GM12878 (cell line): Measurements from ENCODE around the gene B3GAT1. TPM values are rescaled to one million over a fixed set of nuclear protein-coding genes. Genes with fewer than 3 reads are reported as not detected.

Experiments
- ATAC-seq: fragments of 200-7000 bp; cut with Tn5 transposase; 3 replicates; pipeline ENCODE4 v1.9.1; 2020; ENCODE audit warnings: mild to moderate bottlenecking, moderate library complexity
- BruUV-seq: library from RNA; stranded (reverse); fragments of 400-500 nt; replicated peaks from 2 replicates; lab custom pipeline; 2021; lab: Mats Ljungman, UMichigan
- CTCF ChIA-PET: fragments of 300-600 bp; sonication (Branson Sonifier 250); formaldehyde crosslinking; extraction: SDS; loops from one replicate; lab custom pipeline; 2021; ENCODE audit warnings: inconsistent platforms; lab: Yijun Ruan, JAX
- POLR2A ChIA-PET: fragments of 350-600 bp; formaldehyde crosslinking; extraction: SDS; loops from one replicate; lab custom pipeline; 2021; ENCODE audit warnings: inconsistent platforms; lab: Charles Lee
- RAD21 ChIA-PET: fragments of 300-600 bp; sonication (Branson Sonifier 250); formaldehyde crosslinking; loops from one replicate; lab custom pipeline; 2023; ENCODE audit warnings: antibody characterized with exemption; ENCODE audit not compliant: unreplicated experiment; lab: Charles Lee
- SMC1A ChIA-PET: fragments of 300-600 bp; sonication (Branson Sonifier 250); formaldehyde crosslinking; loops from one replicate; lab custom pipeline; 2023; ENCODE audit not compliant: unreplicated experiment, uncharacterized antibody; lab: Charles Lee
- DNase-seq: peaks from one replicate; pipeline ENCODE4 v3.0.0-alpha.2; 2011; ENCODE audit warnings: low read depth, low spot score
- FAIRE-seq: peaks from 3 replicates; lab custom pipeline; 2011; peaks lifted over from hg19 to GRCh38; lab: Jason Lieb, UNC
- H2AFZ ChIP-seq: 2 replicates; pipeline ENCODE4 v1.6.0; 2011; ENCODE audit warnings: low read depth, low read length, control low read depth; ENCODE audit not compliant: control insufficient read depth
- H3K27ac ChIP-seq: 2 replicates; pipeline ENCODE4 v1.5.1; 2011; ENCODE audit warnings: control low read depth; ENCODE audit not compliant: control insufficient read depth, insufficient read depth
- H3K27me3 ChIP-seq, 2 experiments: replicated peaks in 1 of 2; 2 replicates each; pipeline versions ENCODE4 v1.6.0 to v1.6.1; 2011; ENCODE audit warnings: low read length in 1 of 2; ENCODE audit not compliant: control insufficient read depth in 2 of 2, insufficient read depth in 2 of 2
- H3K36me3 ChIP-seq, 2 experiments: 2 replicates each; pipeline ENCODE4 v1.5.1; 2011; ENCODE audit warnings: low read length in 1 of 2; ENCODE audit not compliant: control insufficient read depth in 2 of 2, insufficient read depth in 2 of 2
- H3K4me1 ChIP-seq: 2 replicates; pipeline ENCODE4 v1.6.1; 2011; ENCODE audit warnings: mild to moderate bottlenecking, low read length, moderate library complexity, mixed read lengths; ENCODE audit not compliant: control insufficient read depth, insufficient read depth
- H3K4me2 ChIP-seq: 2 replicates; pipeline ENCODE4 v1.6.0; 2011; ENCODE audit warnings: control low read depth; ENCODE audit not compliant: control insufficient read depth, insufficient read depth
- H3K4me3 ChIP-seq: fragments of 200-600 bp; sonication (generic); 2 replicates; pipeline ENCODE4 v1.5.1; 2016
- H3K79me2 ChIP-seq: 2 replicates; pipeline ENCODE4 v1.6.0; 2011; ENCODE audit warnings: low read length; ENCODE audit not compliant: control insufficient read depth, insufficient read depth
- H3K9ac ChIP-seq: 2 replicates; pipeline ENCODE4 v1.8.0; 2011; ENCODE audit warnings: low read length, control low read depth, mixed read lengths; ENCODE audit not compliant: control insufficient read depth, insufficient read depth
- H3K9me3 ChIP-seq: replicated peaks from 3 replicates; pipeline ENCODE4 v1.5.1; 2011; ENCODE audit warnings: mild to moderate bottlenecking, low read length; ENCODE audit not compliant: control insufficient read depth, insufficient read depth
- H4K20me1 ChIP-seq: 2 replicates; pipeline ENCODE4 v1.6.0; 2011; ENCODE audit not compliant: control insufficient read depth, insufficient read depth
- BACH1 ChIP-seq: fragments of 450-650 bp; IDR thresholded peaks from 2 replicates; pipeline ENCODE4 v1.6.1; 2017; ENCODE audit warnings: mild to moderate bottlenecking, borderline replicate concordance
- DPF2 ChIP-seq: fragments of 450-650 bp; IDR thresholded peaks from 2 replicates; pipeline ENCODE4 v1.6.1; 2017; ENCODE audit warnings: mild to moderate bottlenecking
- IRF5 ChIP-seq: fragments of 450-650 bp; IDR thresholded peaks from 2 replicates; pipeline ENCODE4 v1.6.1; 2017; ENCODE audit warnings: borderline replicate concordance
- RAD21 ChIP-seq: IDR thresholded peaks from 2 replicates; pipeline ENCODE4 v1.6.1; 2011; ENCODE audit warnings: mild to moderate bottlenecking, low read depth, low read length, moderate library complexity; ENCODE audit not compliant: insufficient read depth
- SUPT20H ChIP-seq: IDR thresholded peaks from 2 replicates; pipeline ENCODE4 v1.6.1; 2011; ENCODE audit warnings: low read depth, mild to moderate bottlenecking, low read length, moderate library complexity, borderline replicate concordance; ENCODE audit not compliant: control insufficient read depth
- USF2 ChIP-seq: IDR thresholded peaks from 2 replicates; pipeline ENCODE4 v1.6.1; 2011; ENCODE audit warnings: low read depth, low read length, improper control_type of control experiment, borderline replicate concordance
- ZSCAN29 ChIP-seq: fragments of 450-650 bp; IDR thresholded peaks from 2 replicates; pipeline ENCODE4 v1.6.1; 2017; ENCODE audit warnings: mild to moderate bottlenecking, moderate library complexity
- WGBS: methylation state at CpG from one replicate; pipeline ENCODE4 v1.1.6; 2016; ENCODE audit warnings: low lambda C conversion rate; ENCODE audit not compliant: insufficient replicate concordance, insufficient coverage; ENCODE audit errors: missing lambda C conversion rate; 5-methylcytosine and 5-hydroxymethylcytosine counted together
- in situ Hi-C: fragments of 300-500 bp; cut with MboI; formaldehyde crosslinking; loops from 9 replicates; pipeline ENCODE4 v1.14.3; 2018; ENCODE audit warnings: mixed read lengths
- intact Hi-C: fragments of 100-400 bp; cut with micrococcal nuclease; formaldehyde crosslinking; loops from one replicate; pipeline ENCODE4 v1.14.2; 2022; ENCODE audit not compliant: unreplicated experiment
- polyA plus RNA-seq, 11 experiments: library from polyadenylated mRNA; depleted of rRNA in 4 of 11; unstranded in 6 of 11; stranded (reverse) in 5 of 11; fragments of >200 nt; fragmentation: Nextera tagmentation in 4 of 11; fragmentation: Illumina TruSeq in 1 of 11; extraction: Ambion mirVana in 4 of 11; extraction: Trizol in 1 of 11; gene quantifications; 1 replicate in 1 of 11; 2 replicates in 10 of 11; pipeline versions ENCODE4 v1.2.1 to v1.2.3, GENCODE V29; 2011 to 2016; ENCODE audit warnings: inconsistent platforms in 2 of 11, missing spikeins in 2 of 11, low read depth in 1 of 11
- total RNA-seq, 4 experiments: library from RNA; depleted of rRNA in 3 of 4; stranded (reverse); fragments of >200 nt in 3 of 4; fragmentation: Illumina TruSeq in 1 of 4; extraction: Trizol in 1 of 4; gene quantifications; 2 replicates each; pipeline versions ENCODE4 v1.2.1 to v1.2.3, GENCODE V29; 2013 to 2021

The B3GAT1 gene
- total and polyA plus RNA-seq, 10 of the 15 experiments (the other 5 are each of a cell fraction or from before 2014, with no cell fraction given), result 0.05 TPM; not detected in 9

- no peak for TF ChIP-seq USF2
- no peak for TF ChIP-seq RAD21
Observed at GRCh38 chr11:134341805-134342571, 70.1 kb downstream of the B3GAT1 start (continued).

- H4K20me1 ChIP-seq, result no peaks in the 10 kb centered on the region; the same call in 1 of the 2 replicates
- BruUV-seq, result no TSS peak
- POLR2A ChIA-PET, result no interaction called here
- no peaks in the 10 kb centered on the region for H3K79me2 ChIP-seq
- H3K4me2 ChIP-seq, result no peak overlapping the region
- TF ChIP-seq BACH1, result no peak
- no peak for TF ChIP-seq ZSCAN29
- TF ChIP-seq IRF5, result no peak
- no peak for TF ChIP-seq SUPT20H
- no peak for TF ChIP-seq DPF2
- ATAC-seq (no peak), FAIRE-seq (no peak), DNase-seq (no peak)
- H3K4me1 ChIP-seq, result no peaks in the 10 kb centered on the region
- intact Hi-C loops (no loop called here), in situ Hi-C loops (no loop called here)
- no peaks in the 10 kb centered on the region for H3K36me3 ChIP-seq
- H3K9me3 ChIP-seq, result no peaks in the 10 kb centered on the region
- H3K9ac ChIP-seq, result no peak overlapping the region
- no peaks in the 10 kb centered on the region; a peak in 2 of 4 replicates for H3K27me3 ChIP-seq
- H2AFZ ChIP-seq, result no peak overlapping the region
- CTCF ChIA-PET, result no interaction called here
- WGBS, result 60% methylated on average over 11 of the region's 11 CpGs
- no peak overlapping the region for H3K27ac ChIP-seq
- RAD21 ChIA-PET, result no interaction called here
- no peak overlapping the region for H3K4me3 ChIP-seq
- SMC1A ChIA-PET, result no interaction called here
Observed at GRCh38 chr11:134340354-134340964, 71.6 kb downstream of the B3GAT1 start.
